Measurements from ENCODE around the gene MITD1.
"Not testable (repeated sequence)": the region's sequence is repeated elsewhere in the genome, so short reads cannot be mapped to it uniquely, and the experiment has no call there.

MITD1 gene

GRCh38 chr2:99154643-99155536 is 26.0 kb downstream of the MITD1 start, which contains the start of the genes LIPT1 and TSGA10:
TSS of gene LIPT1 (plus strand) at chr2:99154967. CDS start at chr2:99161958, 6,991 bp downstream.
TSS of gene TSGA10 (minus strand) at chr2:99154942. CDS start at chr2:99109439, 45,503 bp downstream.
- peak; percentile 89 for DNase-seq

DNA sequence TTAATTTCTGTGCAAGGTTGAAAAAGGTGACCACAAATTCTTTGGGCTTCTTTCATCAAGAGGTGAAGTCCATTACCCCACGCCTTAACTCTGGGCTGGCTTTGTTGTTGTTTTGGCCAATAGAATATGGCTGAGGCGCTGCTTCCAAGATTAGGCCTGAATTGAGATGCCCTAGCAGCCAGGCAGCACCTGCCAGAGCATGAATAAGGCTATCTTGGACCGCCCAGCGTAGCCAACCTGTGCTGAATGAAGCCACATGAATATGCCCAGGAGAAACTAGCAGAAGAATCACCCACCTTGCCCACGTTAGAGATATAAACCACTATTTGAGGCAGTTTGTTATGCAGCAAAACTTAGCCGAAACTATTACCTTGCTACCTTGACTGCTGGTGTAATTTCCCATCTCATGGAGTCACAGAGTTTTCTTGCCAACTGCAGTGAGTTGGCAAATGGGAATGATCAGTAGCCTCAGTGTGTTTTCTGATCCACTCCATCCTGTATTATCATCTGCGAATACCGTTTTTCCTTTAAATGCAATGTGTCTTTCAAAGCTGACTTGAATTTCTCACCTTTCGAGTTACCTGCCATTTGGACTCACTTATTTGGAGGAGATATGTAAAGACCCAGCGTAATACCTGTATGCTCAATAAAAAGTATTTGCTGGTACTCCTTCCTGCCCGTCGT is 26.8 kb downstream of the MITD1 start:
- no peak for DNase-seq

GRCh38 chr2:99152199-99152895 is 28.5 kb downstream of the MITD1 start:
- DNase-seq, result no peak

- no peak for DNase-seq
Measured at GRCh38 chr2:99150706-99151105, 30.2 kb downstream of the MITD1 start.

DNA sequence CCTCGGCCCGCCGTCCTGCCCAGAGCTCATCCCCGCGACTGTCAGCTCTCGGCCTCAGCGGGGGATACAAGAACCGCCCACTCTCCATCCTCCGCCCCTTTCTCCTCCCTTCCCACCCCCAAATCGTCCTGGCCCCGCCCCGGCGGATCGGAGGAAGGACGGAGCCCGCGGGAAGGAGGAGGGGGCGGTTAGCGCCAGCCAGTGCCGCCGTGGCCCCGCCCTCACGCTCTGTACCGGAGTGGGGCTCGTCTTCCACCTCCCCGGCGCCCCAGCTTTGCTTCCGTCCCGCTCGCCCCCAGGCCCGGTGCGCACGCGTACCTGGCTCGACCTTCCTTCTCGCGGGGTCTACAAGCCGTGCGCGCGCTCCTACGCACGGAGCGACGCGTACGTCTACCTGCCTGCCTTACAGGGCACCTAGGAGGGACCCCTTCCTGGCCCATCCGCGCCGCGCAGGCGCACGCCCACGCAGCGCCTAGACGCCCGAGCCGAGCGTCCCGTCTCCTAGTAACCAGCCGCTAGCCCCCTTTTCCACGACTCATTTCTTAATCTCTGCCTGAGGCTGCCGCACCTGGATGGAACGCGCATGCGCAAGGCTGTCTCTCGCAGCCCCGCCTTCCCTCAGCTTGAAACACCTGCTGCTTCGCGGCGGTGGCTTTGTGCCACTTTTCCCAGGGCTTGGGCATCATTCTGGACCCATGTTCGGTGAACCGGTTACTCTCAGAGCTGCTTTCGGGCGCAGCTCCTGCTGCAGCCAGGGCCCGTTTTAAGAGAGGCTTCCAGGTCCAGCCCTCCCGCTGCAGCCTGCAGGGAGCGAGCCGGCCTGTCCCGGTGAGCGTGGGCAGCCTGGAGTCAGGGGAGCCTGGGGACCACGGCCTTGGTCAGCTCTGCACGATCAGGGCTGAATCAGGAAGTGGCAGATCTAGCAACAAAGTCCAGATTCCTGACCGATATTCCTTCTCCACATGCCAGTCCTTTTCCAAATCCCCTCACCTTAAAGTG is 39.4 kb downstream of the MITD1 start, which contains the start of gene C2orf15:
Gene C2orf15 (plus strand): TSS at position 598 of the 999 bp plus-strand sequence. CDS start 8,852 bp downstream, outside the sequence.
- peak; percentile 96 for DNase-seq

DNA sequence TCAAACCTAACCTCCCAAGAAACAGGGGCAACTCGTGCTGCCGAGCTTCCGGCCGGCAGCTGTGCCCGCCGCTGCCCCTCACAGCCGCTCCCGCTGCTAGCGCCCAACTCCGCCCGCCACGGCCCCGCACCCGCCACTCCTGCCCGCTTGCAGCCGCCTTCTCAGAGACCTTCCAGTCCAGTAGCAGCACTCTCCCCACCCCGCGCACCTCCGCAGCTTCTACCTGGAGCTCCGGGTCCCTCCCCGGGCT is 40.1 kb downstream of the MITD1 start:
- no peak for DNase-seq

DNA sequence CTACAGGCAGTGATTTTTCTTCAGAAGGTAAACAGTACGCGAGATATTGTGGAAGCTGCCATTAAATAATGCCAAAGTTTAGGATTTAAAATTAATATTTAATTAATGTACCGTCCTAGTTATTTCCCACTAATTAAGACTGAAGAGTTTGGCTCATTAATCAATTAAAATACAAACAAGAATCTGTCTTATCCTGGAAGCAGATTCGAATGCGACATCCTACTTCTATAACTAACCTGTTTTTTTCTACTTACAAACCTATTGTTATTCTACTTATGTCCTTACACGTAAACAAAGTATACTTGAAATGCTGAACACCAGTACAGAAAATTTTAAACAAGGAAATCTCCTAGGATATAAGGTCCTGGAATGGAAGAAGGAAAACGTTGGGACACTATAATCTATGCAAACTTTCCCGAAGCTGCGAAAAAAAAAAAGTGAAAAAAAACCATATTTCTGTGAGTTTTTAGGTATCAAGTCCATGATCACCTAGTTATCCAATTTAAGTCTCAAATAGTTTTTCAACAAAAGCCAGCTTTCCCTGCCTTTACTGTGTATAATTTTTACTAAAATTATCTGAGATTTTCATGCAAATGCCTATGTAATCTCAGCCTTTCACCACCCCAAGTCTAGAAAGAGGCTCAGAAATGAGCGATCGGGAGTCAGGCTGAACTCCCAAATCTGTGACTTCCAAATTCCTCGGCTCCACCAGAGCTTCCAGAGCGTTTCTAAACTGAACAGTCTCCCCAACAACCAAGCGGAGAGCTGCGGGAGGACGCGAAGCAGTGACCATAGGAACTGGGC is 40.6 kb downstream of the MITD1 start:
- DNase-seq, result no peak

DNA sequence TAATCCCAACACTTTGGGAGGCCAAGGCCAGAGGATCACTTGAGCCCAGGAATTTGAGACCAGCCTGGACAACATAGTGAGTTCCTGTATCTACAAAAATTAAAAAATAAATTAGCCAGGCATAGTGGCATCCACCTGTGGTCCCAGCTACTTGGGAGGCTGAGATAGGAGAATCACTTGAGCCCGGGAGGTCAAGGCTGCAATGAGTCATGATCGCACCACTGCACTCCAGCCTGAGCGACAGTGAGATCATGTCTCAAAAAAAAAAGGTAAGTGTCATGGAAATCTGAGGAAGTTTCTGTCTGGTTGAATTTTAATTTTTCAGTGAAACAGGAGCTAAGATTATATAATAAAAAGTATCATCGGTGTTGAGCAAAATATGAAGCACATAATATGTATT is 41.9 kb downstream of the MITD1 start:
- DNase-seq, result no peak

DNA sequence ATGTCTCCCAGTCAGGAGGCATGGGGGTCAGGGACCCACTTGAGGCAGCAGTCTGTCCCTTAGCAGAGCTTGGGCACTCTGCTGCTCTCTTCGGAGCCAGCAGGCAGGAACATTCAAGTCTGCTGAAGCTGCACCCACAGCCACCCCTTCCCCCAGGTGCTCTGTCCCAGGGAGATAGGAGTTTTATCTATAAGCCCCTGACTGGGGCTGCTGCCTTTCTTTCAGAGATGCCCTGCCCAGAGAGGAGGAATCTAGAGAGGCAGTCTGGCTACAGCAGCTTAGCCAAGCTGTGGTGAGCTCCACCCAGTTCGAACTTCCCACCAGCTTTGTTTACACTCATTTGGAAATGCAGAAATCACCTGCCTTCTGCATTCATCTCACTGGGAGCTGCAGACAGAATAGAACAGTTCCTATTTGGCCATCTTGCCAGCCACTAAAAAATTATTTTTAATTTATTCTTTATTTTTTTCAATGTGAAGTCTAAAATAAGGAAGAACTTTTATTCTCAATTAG is 45.8 kb downstream of the MITD1 start:
- not testable (repeated sequence) for DNase-seq

GRCh38 chr2:99127981-99128380 is 52.9 kb downstream of the MITD1 start:
- no peak for DNase-seq

Measured in activated CD4-positive, CD25-positive, alpha-beta regulatory T cell treated with anti-CD3 and anti-CD28 coated beads, Interleukin-2, amount 50 U/mL, for 72 hours (primary cell).